OCI-LY1 (cell line): ENCODE data around the gene LRRC40.

ENCODE experiments used
- H2AFZ ChIP-seq: fragments of 200-600 bp; sonication (generic), shearing (Covaris generic); 2 replicates; pipeline ENCODE4 v1.6.0; 2014; ENCODE audit warnings: antibody characterized with exemption, mild to moderate bottlenecking, low read length
- H3F3A ChIP-seq: fragments of 200-600 bp; sonication (generic), shearing (Covaris generic); 2 replicates; pipeline ENCODE4 v1.6.0; 2014; ENCODE audit warnings: mild to moderate bottlenecking, antibody characterized with exemption, low read length, moderate library complexity; ENCODE audit not compliant: insufficient read depth
- H3K27ac ChIP-seq: fragments of 200-600 bp; sonication (generic); 2 replicates; pipeline ENCODE4 v1.5.1; 2014; ENCODE audit warnings: low read length, mixed run types, mild to moderate bottlenecking, low read depth; ENCODE audit not compliant: poor library complexity, severe bottlenecking
- H3K27me3 ChIP-seq: fragments of 200-600 bp; sonication (generic); 2 replicates; pipeline ENCODE4 v1.6.0; 2014; ENCODE audit warnings: antibody characterized with exemption, mild to moderate bottlenecking, low read length, moderate library complexity; ENCODE audit not compliant: insufficient read depth
- H3K36me3 ChIP-seq: fragments of 200-600 bp; sonication (generic); 2 replicates; pipeline ENCODE4 v1.6.1; 2014; ENCODE audit warnings: mild to moderate bottlenecking, antibody characterized with exemption, low read length, moderate library complexity, mixed read lengths; ENCODE audit not compliant: insufficient read depth
- H3K4me1 ChIP-seq: fragments of 200-600 bp; sonication (generic); 2 replicates; pipeline ENCODE4 v1.5.1; 2014; ENCODE audit warnings: mild to moderate bottlenecking, low read length, moderate library complexity; ENCODE audit not compliant: insufficient read depth, severe bottlenecking
- H3K4me2 ChIP-seq: fragments of 200-600 bp; sonication (generic), shearing (Covaris generic); 2 replicates; pipeline ENCODE4 v1.6.1; 2014; ENCODE audit warnings: low read length
- H3K4me3 ChIP-seq: fragments of 200-600 bp; sonication (generic); 2 replicates; pipeline ENCODE4 v1.5.1; 2014; ENCODE audit warnings: low read length, low read depth, mild to moderate bottlenecking, mixed read lengths; ENCODE audit not compliant: poor library complexity, severe bottlenecking
- H3K79me2 ChIP-seq: fragments of 200-600 bp; shearing (Covaris generic); 2 replicates; pipeline ENCODE4 v1.6.1; 2016; ENCODE audit warnings: mixed run types, low read length, mixed read lengths; ENCODE audit not compliant: insufficient read depth
- H3K9ac ChIP-seq: fragments of 200-600 bp; sonication (generic), shearing (Covaris generic); 2 replicates; pipeline ENCODE4 v1.6.1; 2014; ENCODE audit warnings: mild to moderate bottlenecking, low read length, mixed read lengths
- H3K9me2 ChIP-seq: fragments of 200-600 bp; sonication (generic), shearing (Covaris generic); 2 replicates; pipeline ENCODE4 v1.6.1; 2014; ENCODE audit warnings: low read depth, mild to moderate bottlenecking, low read length, mixed read lengths
- H3K9me3 ChIP-seq: fragments of 200-600 bp; shearing (Covaris generic); 2 replicates; pipeline ENCODE4 v1.6.1; 2014; ENCODE audit warnings: low read length, mixed read lengths
- H4K20me1 ChIP-seq: fragments of 200-600 bp; sonication (generic), shearing (Covaris generic); 2 replicates; pipeline ENCODE4 v1.6.0; 2016; ENCODE audit warnings: mild to moderate bottlenecking, low read length; ENCODE audit not compliant: insufficient read depth
- CTCF ChIP-seq: fragments of 200-600 bp; sonication (generic), shearing (Covaris generic); IDR thresholded peaks from 2 replicates; pipeline ENCODE4 v1.5.1; 2017; ENCODE audit warnings: mild to moderate bottlenecking, antibody characterized with exemption, low read length, moderate library complexity, mixed read lengths
- EZH2 ChIP-seq: fragments of 200-600 bp; sonication (generic), shearing (Covaris generic); IDR thresholded peaks from 2 replicates; pipeline ENCODE4 v1.8.0; 2017; ENCODE audit warnings: borderline replicate concordance, mixed run types, mild to moderate bottlenecking, antibody characterized with exemption, low read length, moderate library complexity, mixed read lengths

Gene LRRC40

GRCh38 chr1:70101774-70102173, 103.6 kb downstream of the LRRC40 start:
- H3K9me2 ChIP-seq, result no peaks in the 10 kb centered on the region
- H3F3A ChIP-seq, result no peaks in the 10 kb centered on the region
- no peaks in the 10 kb centered on the region for H3K27me3 ChIP-seq
- no peaks in the 10 kb centered on the region for H3K4me1 ChIP-seq
- H3K9ac ChIP-seq, result no peak overlapping the region
- TF ChIP-seq EZH2 (no peak), CTCF (no peak)
- no peaks in the 10 kb centered on the region for H3K79me2 ChIP-seq
- H4K20me1 ChIP-seq, result no peaks in the 10 kb centered on the region
- no peak overlapping the region for H3K4me2 ChIP-seq
- no peak overlapping the region for H3K27ac ChIP-seq
- H3K4me3 ChIP-seq, result no peak overlapping the region
- H3K9me3 ChIP-seq, result no peaks in the 10 kb centered on the region
- H2AFZ ChIP-seq, result no peak overlapping the region
- no peaks in the 10 kb centered on the region for H3K36me3 ChIP-seq

- H3K27me3 ChIP-seq, result no peaks in the 10 kb centered on the region
- no peaks in the 10 kb centered on the region for H4K20me1 ChIP-seq
- H3K36me3 ChIP-seq, result no peaks in the 10 kb centered on the region
- H2AFZ ChIP-seq, result no peak overlapping the region
- H3K9me3 ChIP-seq, result no peaks in the 10 kb centered on the region
- H3K4me3 ChIP-seq, result no peak overlapping the region
- no peak overlapping the region for H3K4me2 ChIP-seq
- no peaks in the 10 kb centered on the region for H3K9me2 ChIP-seq
- H3F3A ChIP-seq, result no peaks in the 10 kb centered on the region
- no peak overlapping the region for H3K27ac ChIP-seq
- H3K9ac ChIP-seq, result no peak overlapping the region
- TF ChIP-seq EZH2 (no peak), CTCF (no peak)
- H3K4me1 ChIP-seq, result no peaks in the 10 kb centered on the region
- H3K79me2 ChIP-seq, result no peaks in the 10 kb centered on the region
Observed at GRCh38 chr1:70101231-70101630, 104.1 kb downstream of the LRRC40 start.
